Neural cell (in vitro differentiated cells): ENCODE measurements around the gene MAP1LC3B. TPM values are rescaled to one million over a fixed set of nuclear protein-coding genes. Genes with fewer than 3 reads are reported as not detected.

Experiments used
- H2AFZ ChIP-seq: fragments of 200-600, 300-800 bp; sonication (generic), shearing (Covaris generic); 2 replicates; pipeline ENCODE4 v1.6.0; 2014; ENCODE audit warnings: low read depth, mild to moderate bottlenecking, antibody characterized with exemption, low read length, moderate library complexity
- H3F3A ChIP-seq: fragments of 200-600 bp; shearing (Covaris generic); 2 replicates; pipeline ENCODE4 v1.6.1; 2016; ENCODE audit warnings: mild to moderate bottlenecking, moderate library complexity, mixed read lengths, antibody characterized with exemption, low read length; ENCODE audit not compliant: insufficient read depth, poor library complexity, severe bottlenecking
- H3K27ac ChIP-seq: fragments of 200-600, 300-800 bp; sonication (generic), shearing (Covaris generic); 2 replicates; pipeline ENCODE4 v1.5.1; 2014; ENCODE audit warnings: mild to moderate bottlenecking, low read length, moderate library complexity
- H3K27me3 ChIP-seq: fragments of 300-800, 200-600 bp; sonication (generic), shearing (Covaris generic); 2 replicates; pipeline ENCODE4 v1.6.0; 2014; ENCODE audit warnings: mild to moderate bottlenecking, low read depth, low read length, moderate library complexity; ENCODE audit not compliant: insufficient read depth
- H3K36me3 ChIP-seq: fragments of 300-800, 200-600 bp; sonication (generic), shearing (Covaris generic); 2 replicates; pipeline ENCODE4 v1.5.1; 2014; ENCODE audit warnings: mild to moderate bottlenecking, antibody characterized with exemption, low read length, moderate library complexity; ENCODE audit not compliant: insufficient read depth
- H3K4me2 ChIP-seq: fragments of 300-800, 200-600 bp; sonication (generic), shearing (Covaris generic); 2 replicates; pipeline ENCODE4 v1.6.0; 2014; ENCODE audit warnings: mild to moderate bottlenecking, low read length
- H3K4me3 ChIP-seq: fragments of 300-800, 200-600 bp; sonication (generic), shearing (Covaris generic); 2 replicates; pipeline ENCODE4 v1.5.1; 2014; ENCODE audit warnings: mild to moderate bottlenecking, low read length, moderate library complexity
- H3K79me2 ChIP-seq: fragments of 200-600 bp; shearing (Covaris generic); replicated peaks from 2 replicates; pipeline ENCODE4 v1.6.0; 2014; ENCODE audit warnings: mild to moderate bottlenecking, low read length, moderate library complexity; ENCODE audit not compliant: insufficient read depth
- H3K9ac ChIP-seq: fragments of 300-800, 200-600 bp; sonication (generic), shearing (Covaris generic); 2 replicates; pipeline ENCODE4 v1.6.1; 2016; ENCODE audit warnings: mild to moderate bottlenecking, low read length, mixed read lengths
- H3K9me2 ChIP-seq: fragments of 200-600 bp; shearing (Covaris generic); 2 replicates; pipeline ENCODE4 v1.6.1; 2016; ENCODE audit warnings: mild to moderate bottlenecking, low read length, mixed read lengths; ENCODE audit not compliant: insufficient read depth
- H3K9me3 ChIP-seq: fragments of 200-600, 300-800 bp; sonication (generic), shearing (Covaris generic); 2 replicates; pipeline ENCODE4 v1.6.1; 2016; ENCODE audit warnings: mild to moderate bottlenecking, mixed run types, low read length, moderate library complexity, mixed read lengths
- H4K20me1 ChIP-seq: fragments of 200-600 bp; shearing (Covaris generic); 2 replicates; pipeline ENCODE4 v1.6.1; 2016; ENCODE audit warnings: mild to moderate bottlenecking, mixed run types; ENCODE audit not compliant: insufficient read depth
- EP300 ChIP-seq: fragments of 450-650 bp; conservative IDR thresholded peaks from 2 replicates; pipeline ENCODE4 v1.6.1; 2014; ENCODE audit warnings: antibody characterized with exemption, mild to moderate bottlenecking, moderate library complexity; ENCODE audit not compliant: poor library complexity, severe bottlenecking
- EZH2 ChIP-seq: fragments of 200-600, 300-800 bp; shearing (Covaris generic), sonication (generic); IDR thresholded peaks from 2 replicates; pipeline ENCODE4 v1.6.1; 2014; ENCODE audit warnings: antibody characterized with exemption, low read length, borderline replicate concordance, mild to moderate bottlenecking; ENCODE audit not compliant: insufficient read depth, poor library complexity, severe bottlenecking
- MXI1 ChIP-seq: fragments of 450-650 bp; conservative IDR thresholded peaks from 2 replicates; pipeline ENCODE4 v1.6.1; 2014; ENCODE audit warnings: antibody characterized with exemption, mild to moderate bottlenecking; ENCODE audit not compliant: poor library complexity, severe bottlenecking
- POLR2AphosphoS5 ChIP-seq: IDR thresholded peaks from 2 replicates; pipeline ENCODE4 v1.6.1; 2012
- RAD21 ChIP-seq: fragments of 450-650 bp; conservative IDR thresholded peaks from 2 replicates; pipeline ENCODE4 v1.6.1; 2014; ENCODE audit warnings: antibody characterized with exemption, mild to moderate bottlenecking, moderate library complexity
- SMC3 ChIP-seq: fragments of 450-650 bp; conservative IDR thresholded peaks from 2 replicates; pipeline ENCODE4 v1.6.1; 2014; ENCODE audit warnings: antibody characterized with exemption, mild to moderate bottlenecking, moderate library complexity; ENCODE audit not compliant: poor library complexity
- TAF1 ChIP-seq: IDR thresholded peaks from 2 replicates; pipeline ENCODE4 v1.6.1; 2012; ENCODE audit warnings: low read depth
- polyA plus RNA-seq: library from polyadenylated mRNA; depleted of rRNA; stranded (reverse); fragments of >200 nt; gene quantifications from 2 replicates; pipeline ENCODE4 v1.2.3, GENCODE V29; 2014
- TF ChIP-seq, protein P1 (sequence below): IDR thresholded peaks from 2 replicates; pipeline ENCODE4 v1.6.1; 2012; ENCODE audit warnings: borderline replicate concordance
- TF ChIP-seq, protein P2 (sequence below): fragments of 450-650 bp; IDR thresholded peaks from 2 replicates; pipeline ENCODE4 v1.5.1; 2014; ENCODE audit warnings: antibody characterized with exemption, mild to moderate bottlenecking, moderate library complexity; ENCODE audit not compliant: poor library complexity, severe bottlenecking

The MAP1LC3B gene
- polyA plus RNA-seq, 1 donor from 2014 or later, result 73.1 TPM

DNA sequence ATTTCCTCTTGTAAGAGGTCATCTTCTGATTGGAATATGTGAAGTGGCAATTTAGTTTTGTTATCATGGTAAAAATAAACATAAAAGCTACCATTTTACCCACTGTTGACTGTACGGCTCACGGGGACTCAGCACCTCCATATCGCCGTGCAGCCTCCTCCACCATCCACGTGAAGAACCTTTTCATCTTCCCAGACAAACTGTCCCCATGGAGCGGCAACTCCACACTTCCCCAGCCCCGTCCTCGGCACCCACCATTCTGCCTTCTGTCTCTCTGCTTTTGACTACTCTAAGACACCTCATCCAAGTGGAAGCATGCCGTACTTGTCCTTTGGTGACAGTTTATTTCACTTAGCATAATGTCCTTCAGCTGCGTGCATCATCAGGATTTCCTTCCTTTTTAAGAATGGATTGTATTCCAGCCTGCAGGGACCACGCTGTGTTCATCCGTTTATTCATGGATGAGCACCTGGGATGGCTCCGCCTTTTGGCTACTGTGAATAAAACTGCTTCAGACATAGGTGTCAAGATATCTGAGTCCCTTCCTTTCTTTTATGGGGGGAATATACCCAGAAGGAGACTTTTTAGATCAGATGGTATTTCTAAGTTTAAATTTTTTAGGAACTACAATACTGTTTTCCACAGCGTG, 22.9 kb upstream of the MAP1LC3B start:
- Histone ChIP-seq H3K9me2 (no peaks in the 10 kb centered on the region), H3K27me3 (no peaks in the 10 kb centered on the region), H3K9ac (no peak overlapping the region), H3K36me3 (no peaks in the 10 kb centered on the region), H3K4me3 (no peak overlapping the region), H3F3A (no peaks in the 10 kb centered on the region), H3K4me2 (no peak overlapping the region), H3K9me3 (no peaks in the 10 kb centered on the region), H2AFZ (no peak overlapping the region), H3K27ac (no peak overlapping the region), H3K79me2 (no peaks in the 10 kb centered on the region), H4K20me1 (no peaks in the 10 kb centered on the region)
- TF ChIP-seq, protein P1, sequence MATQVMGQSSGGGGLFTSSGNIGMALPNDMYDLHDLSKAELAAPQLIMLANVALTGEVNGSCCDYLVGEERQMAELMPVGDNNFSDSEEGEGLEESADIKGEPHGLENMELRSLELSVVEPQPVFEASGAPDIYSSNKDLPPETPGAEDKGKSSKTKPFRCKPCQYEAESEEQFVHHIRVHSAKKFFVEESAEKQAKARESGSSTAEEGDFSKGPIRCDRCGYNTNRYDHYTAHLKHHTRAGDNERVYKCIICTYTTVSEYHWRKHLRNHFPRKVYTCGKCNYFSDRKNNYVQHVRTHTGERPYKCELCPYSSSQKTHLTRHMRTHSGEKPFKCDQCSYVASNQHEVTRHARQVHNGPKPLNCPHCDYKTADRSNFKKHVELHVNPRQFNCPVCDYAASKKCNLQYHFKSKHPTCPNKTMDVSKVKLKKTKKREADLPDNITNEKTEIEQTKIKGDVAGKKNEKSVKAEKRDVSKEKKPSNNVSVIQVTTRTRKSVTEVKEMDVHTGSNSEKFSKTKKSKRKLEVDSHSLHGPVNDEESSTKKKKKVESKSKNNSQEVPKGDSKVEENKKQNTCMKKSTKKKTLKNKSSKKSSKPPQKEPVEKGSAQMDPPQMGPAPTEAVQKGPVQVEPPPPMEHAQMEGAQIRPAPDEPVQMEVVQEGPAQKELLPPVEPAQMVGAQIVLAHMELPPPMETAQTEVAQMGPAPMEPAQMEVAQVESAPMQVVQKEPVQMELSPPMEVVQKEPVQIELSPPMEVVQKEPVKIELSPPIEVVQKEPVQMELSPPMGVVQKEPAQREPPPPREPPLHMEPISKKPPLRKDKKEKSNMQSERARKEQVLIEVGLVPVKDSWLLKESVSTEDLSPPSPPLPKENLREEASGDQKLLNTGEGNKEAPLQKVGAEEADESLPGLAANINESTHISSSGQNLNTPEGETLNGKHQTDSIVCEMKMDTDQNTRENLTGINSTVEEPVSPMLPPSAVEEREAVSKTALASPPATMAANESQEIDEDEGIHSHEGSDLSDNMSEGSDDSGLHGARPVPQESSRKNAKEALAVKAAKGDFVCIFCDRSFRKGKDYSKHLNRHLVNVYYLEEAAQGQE, result no peak
- TF ChIP-seq TAF1, result no peak
- no peak for TF ChIP-seq POLR2AphosphoS5
- TF ChIP-seq, protein P2, sequence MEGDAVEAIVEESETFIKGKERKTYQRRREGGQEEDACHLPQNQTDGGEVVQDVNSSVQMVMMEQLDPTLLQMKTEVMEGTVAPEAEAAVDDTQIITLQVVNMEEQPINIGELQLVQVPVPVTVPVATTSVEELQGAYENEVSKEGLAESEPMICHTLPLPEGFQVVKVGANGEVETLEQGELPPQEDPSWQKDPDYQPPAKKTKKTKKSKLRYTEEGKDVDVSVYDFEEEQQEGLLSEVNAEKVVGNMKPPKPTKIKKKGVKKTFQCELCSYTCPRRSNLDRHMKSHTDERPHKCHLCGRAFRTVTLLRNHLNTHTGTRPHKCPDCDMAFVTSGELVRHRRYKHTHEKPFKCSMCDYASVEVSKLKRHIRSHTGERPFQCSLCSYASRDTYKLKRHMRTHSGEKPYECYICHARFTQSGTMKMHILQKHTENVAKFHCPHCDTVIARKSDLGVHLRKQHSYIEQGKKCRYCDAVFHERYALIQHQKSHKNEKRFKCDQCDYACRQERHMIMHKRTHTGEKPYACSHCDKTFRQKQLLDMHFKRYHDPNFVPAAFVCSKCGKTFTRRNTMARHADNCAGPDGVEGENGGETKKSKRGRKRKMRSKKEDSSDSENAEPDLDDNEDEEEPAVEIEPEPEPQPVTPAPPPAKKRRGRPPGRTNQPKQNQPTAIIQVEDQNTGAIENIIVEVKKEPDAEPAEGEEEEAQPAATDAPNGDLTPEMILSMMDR, result no peak
- no peak for TF ChIP-seq EP300
- no peak for TF ChIP-seq MXI1
- TF ChIP-seq EZH2, result no peak
- no peak for TF ChIP-seq RAD21
- no peak for TF ChIP-seq SMC3

DNA sequence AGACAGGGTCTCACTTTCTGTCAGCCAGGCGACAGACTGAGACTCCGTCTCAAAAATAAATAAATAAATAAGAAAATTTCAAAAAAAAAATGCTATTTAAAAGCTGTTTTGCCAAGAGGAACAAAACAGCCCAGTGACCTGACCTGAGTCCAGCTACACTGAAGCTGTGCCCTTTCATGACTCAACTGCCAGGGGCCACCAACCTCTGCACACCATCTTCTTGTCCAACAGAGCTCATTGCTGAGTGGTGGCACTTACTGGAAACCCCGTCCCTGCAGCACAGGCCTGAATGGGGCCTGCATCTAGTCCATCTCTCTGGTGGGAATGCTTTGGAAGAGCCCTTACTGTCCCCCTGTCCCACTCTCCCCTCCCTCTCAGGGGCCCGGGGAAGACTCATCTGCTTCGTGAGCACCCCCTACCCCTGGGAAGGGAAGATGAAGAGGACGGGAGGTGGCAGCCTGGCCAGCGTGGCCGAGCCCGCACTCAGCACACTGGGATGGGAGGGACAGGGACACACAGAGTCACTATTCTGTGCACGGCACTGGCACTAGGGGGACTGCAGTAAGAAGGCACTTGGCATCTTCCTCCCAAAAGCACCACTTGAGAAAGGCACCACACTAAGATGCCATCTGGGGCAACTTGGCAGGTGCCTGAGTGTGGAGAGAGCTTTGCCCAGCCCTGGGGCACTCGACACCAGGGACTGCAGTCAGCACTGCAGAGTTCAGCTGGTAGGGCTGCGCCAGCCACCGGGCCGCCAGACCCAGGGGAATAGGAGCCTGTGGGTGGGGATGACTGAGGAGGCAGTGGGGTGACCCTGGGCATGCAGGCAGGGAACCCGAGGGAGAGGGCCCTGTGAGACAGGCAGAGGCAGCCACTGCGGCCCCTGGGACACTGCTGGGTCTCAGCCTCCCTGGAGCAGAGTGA, 22.1 kb upstream of the MAP1LC3B start:
- H3K79me2 ChIP-seq, result no peaks in the 10 kb centered on the region
- H4K20me1 ChIP-seq, result no peaks in the 10 kb centered on the region
- no peak overlapping the region for H3K27ac ChIP-seq

More for the DNA sequence above, 22.1 kb upstream of the MAP1LC3B start:
- H3K4me2 ChIP-seq, result no peak overlapping the region
- TF ChIP-seq RAD21 (no peak), POLR2AphosphoS5 (no peak), SMC3 (no peak)
- TF ChIP-seq, protein P2, result no peak
- no peaks in the 10 kb centered on the region for H3K9me3 ChIP-seq
- no peaks in the 10 kb centered on the region for H3K27me3 ChIP-seq
- H3K9ac ChIP-seq, result no peak overlapping the region
- H3F3A ChIP-seq, result no peaks in the 10 kb centered on the region
- no peaks in the 10 kb centered on the region for H3K9me2 ChIP-seq
- H3K4me3 ChIP-seq, result no peak overlapping the region
- no peaks in the 10 kb centered on the region for H3K36me3 ChIP-seq
- H2AFZ ChIP-seq, result no peak overlapping the region
